ENCODE results near the gene HDAC1. TPM values are rescaled to one million over a fixed set of nuclear protein-coding genes. Genes with fewer than 3 reads are reported as not detected.
A peak's percentile ranks its signal among the peaks of the same experiment; 100 is the strongest.

Gene HDAC1
- total and polyA plus RNA-seq, 2 of the 13 experiments (the other 11 are each of a cell fraction or from before 2014, with no cell fraction given), result 93.5 to 189 TPM

DNA sequence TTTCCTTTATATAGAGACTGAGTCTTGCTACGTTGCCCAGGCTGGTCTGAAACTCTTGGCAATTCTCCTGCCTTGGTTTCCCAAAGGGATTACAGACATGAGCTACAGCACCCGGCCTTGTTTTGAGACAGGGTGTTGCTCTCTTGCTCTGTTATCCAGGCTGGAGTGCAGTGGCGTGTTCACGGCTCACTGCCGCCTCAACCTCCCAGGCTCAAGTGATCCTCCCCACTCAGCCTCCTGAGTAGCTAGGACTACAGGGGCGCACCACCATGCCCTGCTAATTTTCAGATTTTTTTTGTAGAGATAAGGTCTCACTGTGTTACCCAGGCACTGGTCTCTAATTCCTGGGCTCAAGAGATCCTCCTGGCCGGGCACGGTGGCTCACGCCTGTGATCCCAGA, 26.0 kb upstream of the HDAC1 start (continued):
- TF ChIP-seq, protein P1, sequence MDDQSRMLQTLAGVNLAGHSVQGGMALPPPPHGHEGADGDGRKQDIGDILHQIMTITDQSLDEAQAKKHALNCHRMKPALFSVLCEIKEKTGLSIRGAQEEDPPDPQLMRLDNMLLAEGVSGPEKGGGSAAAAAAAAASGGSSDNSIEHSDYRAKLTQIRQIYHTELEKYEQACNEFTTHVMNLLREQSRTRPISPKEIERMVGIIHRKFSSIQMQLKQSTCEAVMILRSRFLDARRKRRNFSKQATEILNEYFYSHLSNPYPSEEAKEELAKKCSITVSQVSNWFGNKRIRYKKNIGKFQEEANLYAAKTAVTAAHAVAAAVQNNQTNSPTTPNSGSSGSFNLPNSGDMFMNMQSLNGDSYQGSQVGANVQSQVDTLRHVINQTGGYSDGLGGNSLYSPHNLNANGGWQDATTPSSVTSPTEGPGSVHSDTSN (CRISPR knock-in tag; IDR thresholded peaks at IDR 0.05; ENCODE audit: borderline replicate concordance), result no peak
- TF ChIP-seq, protein P2, sequence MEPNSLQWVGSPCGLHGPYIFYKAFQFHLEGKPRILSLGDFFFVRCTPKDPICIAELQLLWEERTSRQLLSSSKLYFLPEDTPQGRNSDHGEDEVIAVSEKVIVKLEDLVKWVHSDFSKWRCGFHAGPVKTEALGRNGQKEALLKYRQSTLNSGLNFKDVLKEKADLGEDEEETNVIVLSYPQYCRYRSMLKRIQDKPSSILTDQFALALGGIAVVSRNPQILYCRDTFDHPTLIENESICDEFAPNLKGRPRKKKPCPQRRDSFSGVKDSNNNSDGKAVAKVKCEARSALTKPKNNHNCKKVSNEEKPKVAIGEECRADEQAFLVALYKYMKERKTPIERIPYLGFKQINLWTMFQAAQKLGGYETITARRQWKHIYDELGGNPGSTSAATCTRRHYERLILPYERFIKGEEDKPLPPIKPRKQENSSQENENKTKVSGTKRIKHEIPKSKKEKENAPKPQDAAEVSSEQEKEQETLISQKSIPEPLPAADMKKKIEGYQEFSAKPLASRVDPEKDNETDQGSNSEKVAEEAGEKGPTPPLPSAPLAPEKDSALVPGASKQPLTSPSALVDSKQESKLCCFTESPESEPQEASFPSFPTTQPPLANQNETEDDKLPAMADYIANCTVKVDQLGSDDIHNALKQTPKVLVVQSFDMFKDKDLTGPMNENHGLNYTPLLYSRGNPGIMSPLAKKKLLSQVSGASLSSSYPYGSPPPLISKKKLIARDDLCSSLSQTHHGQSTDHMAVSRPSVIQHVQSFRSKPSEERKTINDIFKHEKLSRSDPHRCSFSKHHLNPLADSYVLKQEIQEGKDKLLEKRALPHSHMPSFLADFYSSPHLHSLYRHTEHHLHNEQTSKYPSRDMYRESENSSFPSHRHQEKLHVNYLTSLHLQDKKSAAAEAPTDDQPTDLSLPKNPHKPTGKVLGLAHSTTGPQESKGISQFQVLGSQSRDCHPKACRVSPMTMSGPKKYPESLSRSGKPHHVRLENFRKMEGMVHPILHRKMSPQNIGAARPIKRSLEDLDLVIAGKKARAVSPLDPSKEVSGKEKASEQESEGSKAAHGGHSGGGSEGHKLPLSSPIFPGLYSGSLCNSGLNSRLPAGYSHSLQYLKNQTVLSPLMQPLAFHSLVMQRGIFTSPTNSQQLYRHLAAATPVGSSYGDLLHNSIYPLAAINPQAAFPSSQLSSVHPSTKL (CRISPR knock-in tag; IDR thresholded peaks at IDR 0.05), result no peak
- TF ChIP-seq GATAD1 (CRISPR knock-in tag; IDR thresholded peaks at IDR 0.05) (no peak), ZNF546 (CRISPR knock-in tag; conservative IDR thresholded peaks at IDR 0.05) (no peak)
- TF ChIP-seq, protein P3, sequence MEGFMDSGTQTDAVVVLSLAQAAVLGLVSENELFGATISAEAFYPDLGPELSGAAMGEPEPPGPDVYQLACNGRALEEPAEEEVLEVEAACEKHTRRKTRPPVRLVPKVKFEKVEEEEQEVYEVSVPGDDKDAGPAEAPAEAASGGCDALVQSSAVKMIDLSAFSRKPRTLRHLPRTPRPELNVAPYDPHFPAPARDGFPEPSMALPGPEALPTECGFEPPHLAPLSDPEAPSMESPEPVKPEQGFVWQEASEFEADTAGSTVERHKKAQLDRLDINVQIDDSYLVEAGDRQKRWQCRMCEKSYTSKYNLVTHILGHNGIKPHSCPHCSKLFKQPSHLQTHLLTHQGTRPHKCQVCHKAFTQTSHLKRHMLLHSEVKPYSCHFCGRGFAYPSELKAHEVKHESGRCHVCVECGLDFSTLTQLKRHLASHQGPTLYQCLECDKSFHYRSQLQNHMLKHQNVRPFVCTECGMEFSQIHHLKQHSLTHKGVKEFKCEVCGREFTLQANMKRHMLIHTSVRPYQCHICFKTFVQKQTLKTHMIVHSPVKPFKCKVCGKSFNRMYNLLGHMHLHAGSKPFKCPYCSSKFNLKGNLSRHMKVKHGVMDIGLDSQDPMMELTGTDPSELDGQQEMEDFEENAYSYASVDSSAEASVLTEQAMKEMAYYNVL (CRISPR knock-in tag; IDR thresholded peaks at IDR 0.05; ENCODE audit: borderline replicate concordance), result no peak
- TF ChIP-seq, protein P4, sequence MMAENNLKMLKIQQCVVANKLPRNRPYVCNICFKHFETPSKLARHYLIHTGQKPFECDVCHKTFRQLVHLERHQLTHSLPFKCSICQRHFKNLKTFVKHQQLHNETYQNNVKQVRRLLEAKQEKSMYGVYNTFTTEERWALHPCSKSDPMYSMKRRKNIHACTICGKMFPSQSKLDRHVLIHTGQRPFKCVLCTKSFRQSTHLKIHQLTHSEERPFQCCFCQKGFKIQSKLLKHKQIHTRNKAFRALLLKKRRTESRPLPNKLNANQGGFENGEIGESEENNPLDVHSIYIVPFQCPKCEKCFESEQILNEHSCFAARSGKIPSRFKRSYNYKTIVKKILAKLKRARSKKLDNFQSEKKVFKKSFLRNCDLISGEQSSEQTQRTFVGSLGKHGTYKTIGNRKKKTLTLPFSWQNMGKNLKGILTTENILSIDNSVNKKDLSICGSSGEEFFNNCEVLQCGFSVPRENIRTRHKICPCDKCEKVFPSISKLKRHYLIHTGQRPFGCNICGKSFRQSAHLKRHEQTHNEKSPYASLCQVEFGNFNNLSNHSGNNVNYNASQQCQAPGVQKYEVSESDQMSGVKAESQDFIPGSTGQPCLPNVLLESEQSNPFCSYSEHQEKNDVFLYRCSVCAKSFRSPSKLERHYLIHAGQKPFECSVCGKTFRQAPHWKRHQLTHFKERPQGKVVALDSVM (CRISPR knock-in tag; IDR thresholded peaks at IDR 0.05), result peak; percentile 65
- TF ChIP-seq, protein P5, sequence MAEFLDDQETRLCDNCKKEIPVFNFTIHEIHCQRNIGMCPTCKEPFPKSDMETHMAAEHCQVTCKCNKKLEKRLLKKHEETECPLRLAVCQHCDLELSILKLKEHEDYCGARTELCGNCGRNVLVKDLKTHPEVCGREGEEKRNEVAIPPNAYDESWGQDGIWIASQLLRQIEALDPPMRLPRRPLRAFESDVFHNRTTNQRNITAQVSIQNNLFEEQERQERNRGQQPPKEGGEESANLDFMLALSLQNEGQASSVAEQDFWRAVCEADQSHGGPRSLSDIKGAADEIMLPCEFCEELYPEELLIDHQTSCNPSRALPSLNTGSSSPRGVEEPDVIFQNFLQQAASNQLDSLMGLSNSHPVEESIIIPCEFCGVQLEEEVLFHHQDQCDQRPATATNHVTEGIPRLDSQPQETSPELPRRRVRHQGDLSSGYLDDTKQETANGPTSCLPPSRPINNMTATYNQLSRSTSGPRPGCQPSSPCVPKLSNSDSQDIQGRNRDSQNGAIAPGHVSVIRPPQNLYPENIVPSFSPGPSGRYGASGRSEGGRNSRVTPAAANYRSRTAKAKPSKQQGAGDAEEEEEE (CRISPR knock-in tag; IDR thresholded peaks at IDR 0.05; ENCODE audit: borderline replicate concordance), result no peak
- TF ChIP-seq, protein P6, sequence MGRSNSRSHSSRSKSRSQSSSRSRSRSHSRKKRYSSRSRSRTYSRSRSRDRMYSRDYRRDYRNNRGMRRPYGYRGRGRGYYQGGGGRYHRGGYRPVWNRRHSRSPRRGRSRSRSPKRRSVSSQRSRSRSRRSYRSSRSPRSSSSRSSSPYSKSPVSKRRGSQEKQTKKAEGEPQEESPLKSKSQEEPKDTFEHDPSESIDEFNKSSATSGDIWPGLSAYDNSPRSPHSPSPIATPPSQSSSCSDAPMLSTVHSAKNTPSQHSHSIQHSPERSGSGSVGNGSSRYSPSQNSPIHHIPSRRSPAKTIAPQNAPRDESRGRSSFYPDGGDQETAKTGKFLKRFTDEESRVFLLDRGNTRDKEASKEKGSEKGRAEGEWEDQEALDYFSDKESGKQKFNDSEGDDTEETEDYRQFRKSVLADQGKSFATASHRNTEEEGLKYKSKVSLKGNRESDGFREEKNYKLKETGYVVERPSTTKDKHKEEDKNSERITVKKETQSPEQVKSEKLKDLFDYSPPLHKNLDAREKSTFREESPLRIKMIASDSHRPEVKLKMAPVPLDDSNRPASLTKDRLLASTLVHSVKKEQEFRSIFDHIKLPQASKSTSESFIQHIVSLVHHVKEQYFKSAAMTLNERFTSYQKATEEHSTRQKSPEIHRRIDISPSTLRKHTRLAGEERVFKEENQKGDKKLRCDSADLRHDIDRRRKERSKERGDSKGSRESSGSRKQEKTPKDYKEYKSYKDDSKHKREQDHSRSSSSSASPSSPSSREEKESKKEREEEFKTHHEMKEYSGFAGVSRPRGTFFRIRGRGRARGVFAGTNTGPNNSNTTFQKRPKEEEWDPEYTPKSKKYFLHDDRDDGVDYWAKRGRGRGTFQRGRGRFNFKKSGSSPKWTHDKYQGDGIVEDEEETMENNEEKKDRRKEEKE (IDR thresholded peaks at IDR 0.05), result no peak
- TF ChIP-seq, protein P7, sequence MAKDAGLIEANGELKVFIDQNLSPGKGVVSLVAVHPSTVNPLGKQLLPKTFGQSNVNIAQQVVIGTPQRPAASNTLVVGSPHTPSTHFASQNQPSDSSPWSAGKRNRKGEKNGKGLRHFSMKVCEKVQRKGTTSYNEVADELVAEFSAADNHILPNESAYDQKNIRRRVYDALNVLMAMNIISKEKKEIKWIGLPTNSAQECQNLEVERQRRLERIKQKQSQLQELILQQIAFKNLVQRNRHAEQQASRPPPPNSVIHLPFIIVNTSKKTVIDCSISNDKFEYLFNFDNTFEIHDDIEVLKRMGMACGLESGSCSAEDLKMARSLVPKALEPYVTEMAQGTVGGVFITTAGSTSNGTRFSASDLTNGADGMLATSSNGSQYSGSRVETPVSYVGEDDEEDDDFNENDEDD (CRISPR knock-in tag; IDR thresholded peaks at IDR 0.05; ENCODE audit: borderline replicate concordance), result no peak

Measured in HepG2 (cell line).